Stimulated activated CD8-positive, alpha-beta memory T cell treated with anti-CD3 and anti-CD28 coated beads, Interleukin-15, amount 100 ng/mL, for 24 hours (primary cell): ENCODE measurements around the gene LAMA5.

ENCODE experiments used
- DNase-seq: peaks from one replicate; pipeline ENCODE4 v3.0.0-alpha.2; 2020; ENCODE audit warnings: low read depth

Gene LAMA5

DNA sequence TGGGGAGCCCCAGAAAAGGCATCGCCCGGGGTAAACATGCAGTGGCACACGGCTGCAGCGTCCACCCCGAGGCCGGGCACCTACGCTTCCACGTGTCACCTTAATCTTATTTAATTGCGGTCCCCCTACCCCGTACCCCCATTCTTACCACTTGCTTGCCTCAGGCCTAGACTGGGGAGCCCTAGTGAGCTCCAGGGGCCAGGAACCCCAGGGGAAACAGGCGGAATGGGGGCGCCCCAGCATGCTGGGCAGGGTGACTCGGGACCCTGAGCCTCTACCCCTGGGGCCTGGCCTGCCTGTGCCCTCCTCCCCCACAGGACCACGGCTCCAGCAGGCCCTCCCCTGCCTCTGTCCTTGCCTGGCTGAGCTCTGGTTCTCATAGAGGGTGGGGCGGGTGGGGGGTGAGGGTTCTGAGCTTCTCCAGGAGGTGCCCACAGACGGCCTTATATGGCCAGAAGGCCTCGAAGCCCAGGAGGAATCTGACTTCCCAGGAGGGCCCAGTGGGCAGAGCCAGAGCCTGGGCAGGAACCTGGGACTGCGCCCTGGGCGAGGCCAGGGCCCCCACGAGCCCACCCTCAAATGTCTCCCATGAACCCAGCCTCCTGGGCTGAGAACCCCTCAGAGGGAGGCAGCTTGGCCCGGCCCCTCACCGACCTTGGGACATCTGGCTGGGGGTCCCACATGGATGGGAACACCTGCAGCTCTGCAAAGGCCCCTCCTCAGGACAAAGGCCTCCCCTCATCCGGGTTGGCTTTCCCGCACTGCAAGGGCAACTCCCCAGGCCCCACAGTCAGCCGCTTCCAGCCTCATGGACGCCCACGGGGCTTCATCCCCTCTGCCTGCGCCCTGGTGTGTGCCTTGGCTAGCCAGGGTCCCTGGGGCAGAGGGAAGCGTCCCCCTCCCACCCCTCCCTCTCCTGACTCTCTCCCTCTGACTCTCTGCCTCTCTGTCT lies 5.2 kb upstream of the LAMA5 start:
- no peak for DNase-seq

DNA sequence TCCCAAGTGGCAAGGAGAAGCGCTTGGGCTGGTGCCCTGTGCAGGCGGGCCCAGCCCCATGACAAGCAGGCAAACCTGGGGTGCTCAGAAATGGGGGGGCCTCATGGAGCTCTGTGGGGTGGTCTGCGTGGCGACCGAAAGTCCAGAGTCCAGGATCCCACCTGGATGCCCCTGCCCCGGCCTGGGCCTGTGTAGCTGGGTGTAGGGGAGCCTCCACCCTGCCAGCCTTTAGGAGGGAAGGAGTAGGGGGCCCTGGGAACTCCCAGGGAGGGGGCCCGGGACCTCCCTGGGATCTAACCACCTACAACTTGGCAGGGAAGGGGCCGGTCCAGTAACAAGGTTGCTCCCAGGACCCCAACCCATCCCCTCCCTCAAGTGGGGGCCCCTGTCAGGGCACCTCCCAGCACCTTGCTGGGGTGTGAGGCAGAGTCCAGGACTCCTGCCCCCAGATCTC lies 4.5 kb upstream of the LAMA5 start:
- DNase-seq: no peak

DNA sequence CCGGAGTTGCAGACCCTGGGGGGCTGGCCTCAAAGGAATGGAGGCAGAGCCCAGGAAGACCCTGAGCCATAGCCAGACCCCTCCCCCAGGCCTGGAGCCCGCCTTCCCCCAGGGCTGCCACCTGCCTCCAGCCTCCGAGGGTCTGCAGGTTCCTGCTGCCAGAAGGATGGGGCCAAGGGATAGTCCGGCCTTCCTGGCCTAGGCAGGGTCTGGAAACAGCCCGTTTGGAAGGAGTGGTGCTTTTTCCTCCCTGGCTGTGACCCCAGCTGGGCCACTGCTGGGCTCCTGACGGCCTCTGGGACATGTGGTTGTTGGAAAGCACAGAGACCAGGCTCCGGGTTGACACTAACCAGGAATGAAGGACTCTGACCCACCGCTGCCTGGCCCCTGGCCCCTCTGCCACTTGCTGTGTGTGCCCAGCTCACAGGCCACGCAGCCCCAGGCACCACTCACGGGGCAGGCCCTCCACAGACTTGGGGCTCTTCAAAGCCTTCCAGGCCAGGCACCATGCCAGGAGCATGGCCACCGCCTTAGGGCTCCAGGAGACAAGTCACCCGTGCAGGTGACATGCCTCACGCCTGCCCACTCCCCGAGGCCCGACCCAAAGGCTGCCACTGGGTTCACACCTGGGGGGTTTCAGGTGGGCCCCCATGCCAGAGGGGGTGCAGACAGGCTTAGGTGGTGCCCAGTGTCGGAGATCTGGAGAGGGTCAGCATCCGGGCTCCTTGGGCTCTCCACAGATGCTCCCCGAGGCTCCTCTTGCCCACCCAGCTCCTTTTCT lies 3.9 kb upstream of the LAMA5 start:
- DNase-seq: no peak

DNA sequence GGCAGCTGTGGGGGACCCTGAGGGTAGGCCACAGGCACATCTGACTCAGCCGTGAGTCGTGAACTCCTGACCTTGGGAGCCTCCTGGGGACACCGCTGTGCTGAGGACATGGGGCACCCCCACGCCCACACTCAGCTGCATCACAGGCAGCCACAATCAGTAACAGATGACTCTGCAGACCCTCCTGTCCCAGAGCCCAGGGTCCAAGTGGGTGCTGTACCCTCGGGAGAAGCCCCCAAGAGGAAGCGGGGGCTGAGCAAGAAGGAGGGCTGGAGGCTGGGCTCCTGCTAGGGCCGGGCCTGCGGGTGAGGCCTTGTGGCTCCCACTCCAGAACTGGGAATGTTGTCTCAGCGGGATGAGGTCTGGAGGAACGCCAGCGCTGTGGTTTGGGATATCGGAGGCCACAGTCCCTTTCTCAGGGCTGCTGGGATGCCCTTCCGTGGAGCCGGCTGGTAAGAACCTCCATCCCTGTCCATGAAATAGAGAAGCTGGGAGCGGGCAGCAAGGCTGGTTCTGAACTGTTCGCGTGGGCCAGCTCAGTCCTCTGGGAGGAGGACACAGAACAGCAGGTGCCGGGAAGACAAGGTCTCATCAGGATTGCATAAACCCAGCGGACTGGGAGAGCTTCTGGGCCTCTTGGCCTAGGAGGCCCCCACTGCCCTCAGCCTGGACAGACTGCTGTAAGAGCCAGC lies 3.1 kb upstream of the LAMA5 start:
- DNase-seq: no peak

DNA sequence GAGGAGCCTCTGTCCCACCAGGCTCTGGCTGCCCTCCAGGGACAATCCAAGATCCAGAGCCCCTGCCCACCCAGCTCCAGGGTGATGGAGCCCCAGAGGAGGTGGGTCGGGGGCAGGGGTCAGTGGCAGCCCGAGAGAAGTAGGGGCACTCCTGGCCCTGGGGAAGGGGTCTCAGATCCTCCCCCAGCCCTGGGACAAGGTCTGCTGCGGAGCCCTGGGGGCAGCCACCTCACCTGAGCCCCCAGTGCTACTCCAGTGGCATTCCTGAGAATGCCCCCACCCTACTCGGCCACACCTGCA lies 2.7 kb upstream of the LAMA5 start:
- DNase-seq: no peak

DNA sequence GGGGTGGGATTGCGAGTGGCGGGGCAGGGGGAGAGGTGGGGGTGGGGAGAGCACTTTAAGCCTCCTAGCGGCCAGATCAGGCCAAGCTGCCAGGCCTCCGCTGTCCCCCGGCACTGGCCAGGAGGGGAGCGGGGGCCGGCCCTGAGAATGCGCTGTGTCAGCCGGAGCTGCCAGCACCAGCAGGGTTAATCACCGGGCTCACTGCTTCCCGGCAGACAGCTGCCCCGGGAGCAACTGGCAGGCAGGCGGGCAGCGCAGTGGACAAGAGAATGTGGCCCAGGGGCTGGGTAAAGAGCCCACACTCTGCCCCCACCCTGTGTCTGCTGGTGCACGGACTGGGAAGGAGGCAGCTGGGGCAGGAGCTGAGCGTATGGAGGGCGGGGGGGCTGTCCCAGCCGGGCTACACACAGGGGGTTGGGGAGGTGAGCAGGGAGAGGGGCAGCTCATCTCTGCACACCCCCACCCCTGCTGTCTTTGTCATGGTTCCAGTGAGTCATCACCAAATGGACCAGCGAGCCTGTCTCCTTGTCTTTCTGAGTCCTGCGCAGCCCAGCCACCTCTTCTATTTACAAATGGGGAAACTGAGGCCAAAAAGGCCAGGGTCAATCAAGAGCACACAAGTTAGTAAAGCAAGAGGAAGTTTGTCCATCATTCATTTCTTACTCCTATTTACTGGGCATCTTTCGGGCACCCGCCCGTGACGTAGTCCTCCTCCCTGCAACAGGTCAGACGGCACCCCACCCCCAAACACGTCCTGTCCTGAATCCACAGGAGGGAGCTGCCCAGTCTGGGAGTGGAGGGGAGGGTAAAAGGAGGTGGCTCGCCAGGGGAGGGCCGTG lies 2.1 kb upstream of the LAMA5 start:
- no peak for DNase-seq

DNA sequence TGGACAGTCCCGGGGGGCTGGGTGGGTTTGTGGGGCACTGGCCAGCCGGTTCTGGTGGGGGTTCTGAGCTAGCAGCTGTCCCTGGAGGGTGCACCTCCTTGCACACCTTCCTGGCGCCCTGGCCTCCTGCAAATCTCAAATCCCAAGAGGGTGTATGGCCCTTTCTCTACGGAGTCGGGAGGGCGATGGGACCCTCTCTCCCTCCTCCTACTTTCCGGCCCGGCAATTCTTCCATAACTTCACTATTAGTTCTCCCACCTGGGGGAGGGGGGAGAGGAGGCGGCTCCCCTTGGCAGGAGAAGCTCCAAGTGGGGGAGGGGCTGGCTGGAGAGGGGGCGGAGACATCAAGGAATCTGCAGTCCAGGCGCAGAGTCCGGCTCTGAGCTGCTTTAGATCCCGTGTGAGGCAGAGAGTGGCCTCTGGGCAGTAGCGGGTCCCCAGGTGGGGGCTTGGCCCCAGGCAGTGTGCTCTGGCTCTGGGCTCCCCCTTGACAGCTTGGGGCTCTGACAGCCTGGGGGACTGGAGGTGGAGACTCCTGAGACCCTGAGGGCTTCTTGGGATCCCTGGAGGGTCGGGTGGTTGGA lies 1.4 kb upstream of the LAMA5 start:
- DNase-seq: no peak

DNA sequence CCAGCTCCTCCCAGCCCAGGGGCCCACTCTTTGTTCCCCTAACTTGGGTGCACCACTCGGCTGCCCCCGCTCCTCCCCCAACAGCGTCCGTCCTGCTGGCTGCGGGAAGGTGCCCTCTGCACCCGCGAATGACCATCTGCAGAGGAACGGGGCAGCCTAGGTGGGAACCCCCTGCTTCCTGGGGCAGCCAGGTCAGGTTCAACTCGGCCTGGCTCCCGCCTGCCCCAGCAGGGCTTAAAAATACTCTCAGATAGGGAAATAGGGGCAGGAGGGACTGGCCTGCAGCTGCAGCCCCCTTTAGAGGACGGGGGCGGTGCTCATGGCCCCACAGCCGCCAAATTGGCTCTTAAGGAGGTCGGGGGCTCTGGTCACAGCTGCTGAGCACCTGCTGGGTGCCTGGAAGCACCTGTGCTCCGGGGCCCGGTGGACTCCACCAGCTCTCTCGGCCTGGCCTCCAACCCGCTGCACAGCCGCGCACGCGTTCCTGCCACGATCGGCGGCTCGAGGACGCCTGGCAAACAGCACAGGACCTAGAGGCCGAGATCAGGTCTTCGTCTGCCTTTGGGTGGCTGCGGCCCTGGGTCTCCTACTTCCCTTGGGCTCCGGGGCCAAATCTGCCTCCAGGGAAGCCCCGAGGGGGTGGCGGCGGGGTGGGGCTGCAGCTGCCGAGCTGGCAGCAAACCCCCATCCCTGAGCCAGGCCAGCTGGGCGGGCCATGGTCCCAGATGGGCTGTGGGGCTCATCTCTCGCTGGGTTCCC lies 700 bp upstream of the LAMA5 start:
- DNase-seq: no peak

DNA sequence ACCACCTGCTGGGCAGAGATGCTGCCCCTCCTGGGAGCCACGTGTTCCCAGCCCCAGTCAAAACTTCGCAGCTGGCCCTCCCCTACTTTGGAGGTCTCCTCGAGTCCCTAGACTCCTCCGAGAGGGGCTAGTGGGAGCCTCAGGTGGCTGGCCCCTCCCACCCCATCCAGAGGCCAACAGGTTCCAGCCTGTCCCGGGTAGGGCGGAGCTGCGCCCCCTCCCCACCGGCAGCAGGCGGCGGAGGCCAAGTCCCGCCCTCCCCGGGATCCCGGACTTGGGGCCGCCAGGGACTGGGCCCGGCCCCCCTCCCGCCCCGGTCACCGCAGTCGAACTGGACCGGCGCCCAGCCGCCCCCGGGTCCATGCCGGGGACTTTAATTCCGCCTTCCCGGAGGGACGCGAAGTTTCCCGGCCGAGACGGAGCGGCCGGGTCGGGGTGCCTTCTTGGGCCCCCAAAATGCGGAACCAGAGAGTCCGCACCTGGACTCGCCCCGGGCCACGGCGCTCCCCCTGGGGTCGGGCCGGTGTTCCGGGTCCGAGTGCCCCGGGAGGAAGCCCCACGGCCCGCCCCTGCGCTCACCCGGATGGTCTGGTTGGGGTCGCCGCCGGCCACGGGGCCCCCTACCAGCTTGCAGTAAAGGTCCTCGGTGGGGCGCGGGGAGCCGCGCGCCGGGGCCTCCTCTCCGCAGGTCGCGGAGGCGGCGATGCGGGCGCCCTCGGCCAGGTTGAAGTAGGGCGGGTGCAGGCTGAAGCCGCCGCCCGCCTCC lies 559 bp downstream of the LAMA5 start:
- no peak for DNase-seq

DNA sequence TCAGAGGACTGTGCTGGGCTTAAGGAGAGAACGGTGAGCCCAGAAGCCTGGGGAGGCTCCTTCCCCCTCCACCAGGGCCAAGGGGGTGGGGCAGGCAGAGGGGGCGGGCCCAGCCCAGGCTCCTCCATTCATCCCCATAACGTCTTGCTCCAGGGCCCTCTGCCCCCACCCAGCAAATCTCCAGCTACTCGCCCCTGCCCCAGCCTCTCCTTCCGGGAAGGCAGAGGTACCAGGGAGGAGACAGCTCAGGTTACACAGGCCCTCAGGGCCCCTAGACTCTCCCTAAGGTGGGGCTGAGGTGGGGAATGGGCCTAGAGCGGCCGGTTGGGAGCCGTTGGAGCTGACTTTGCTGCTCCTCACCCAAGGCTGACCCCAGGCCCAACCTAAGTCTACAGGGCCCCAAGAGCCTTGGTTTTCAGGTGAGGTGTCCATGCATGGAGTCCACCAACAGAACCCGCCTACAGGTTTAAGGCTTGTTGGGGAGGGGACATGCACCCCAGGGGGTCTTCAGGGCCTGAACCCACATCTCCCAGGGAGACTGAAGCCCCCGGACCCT lies 1.2 kb downstream of the LAMA5 start:
- no peak for DNase-seq

DNA sequence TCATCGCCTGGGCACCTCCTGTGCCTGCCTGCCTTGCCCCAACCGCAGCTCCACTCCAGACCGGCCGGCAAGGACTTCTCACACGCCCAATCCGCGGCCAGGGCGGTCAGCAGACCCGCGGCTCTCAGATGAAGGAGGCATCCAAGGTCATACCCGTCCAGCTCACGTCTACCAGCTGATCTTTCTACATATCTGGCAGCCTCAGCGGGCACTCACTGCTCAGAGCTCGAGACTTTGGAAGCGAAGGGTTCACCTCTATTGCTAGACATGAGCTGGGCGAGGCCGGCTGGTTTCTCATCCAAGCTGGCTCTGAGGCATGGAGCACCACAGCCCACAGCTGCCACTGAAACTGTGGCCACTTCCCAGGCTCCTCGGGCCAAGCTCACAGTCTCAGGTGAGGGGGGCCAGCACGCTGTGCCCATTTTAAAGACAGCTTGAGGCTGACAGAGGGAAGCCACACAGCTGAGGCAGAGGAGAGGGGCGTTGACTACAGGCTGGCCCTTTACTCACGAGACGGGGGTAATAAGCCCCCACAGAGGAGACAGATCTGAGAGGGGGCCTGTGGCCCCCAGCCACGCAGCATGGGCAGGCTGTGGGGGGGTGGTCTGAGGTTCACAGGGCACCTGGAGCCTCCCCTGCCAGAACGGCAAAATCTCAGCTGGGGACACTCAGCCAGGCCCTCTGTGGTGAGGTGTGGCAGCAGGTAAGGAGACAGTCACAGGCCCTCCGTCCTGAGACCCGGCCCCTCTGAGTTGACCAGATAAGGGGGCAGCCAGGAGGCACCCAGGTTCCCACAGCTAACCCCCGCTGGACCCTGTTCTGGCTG lies 2.0 kb downstream of the LAMA5 start:
- DNase-seq: no peak

DNA sequence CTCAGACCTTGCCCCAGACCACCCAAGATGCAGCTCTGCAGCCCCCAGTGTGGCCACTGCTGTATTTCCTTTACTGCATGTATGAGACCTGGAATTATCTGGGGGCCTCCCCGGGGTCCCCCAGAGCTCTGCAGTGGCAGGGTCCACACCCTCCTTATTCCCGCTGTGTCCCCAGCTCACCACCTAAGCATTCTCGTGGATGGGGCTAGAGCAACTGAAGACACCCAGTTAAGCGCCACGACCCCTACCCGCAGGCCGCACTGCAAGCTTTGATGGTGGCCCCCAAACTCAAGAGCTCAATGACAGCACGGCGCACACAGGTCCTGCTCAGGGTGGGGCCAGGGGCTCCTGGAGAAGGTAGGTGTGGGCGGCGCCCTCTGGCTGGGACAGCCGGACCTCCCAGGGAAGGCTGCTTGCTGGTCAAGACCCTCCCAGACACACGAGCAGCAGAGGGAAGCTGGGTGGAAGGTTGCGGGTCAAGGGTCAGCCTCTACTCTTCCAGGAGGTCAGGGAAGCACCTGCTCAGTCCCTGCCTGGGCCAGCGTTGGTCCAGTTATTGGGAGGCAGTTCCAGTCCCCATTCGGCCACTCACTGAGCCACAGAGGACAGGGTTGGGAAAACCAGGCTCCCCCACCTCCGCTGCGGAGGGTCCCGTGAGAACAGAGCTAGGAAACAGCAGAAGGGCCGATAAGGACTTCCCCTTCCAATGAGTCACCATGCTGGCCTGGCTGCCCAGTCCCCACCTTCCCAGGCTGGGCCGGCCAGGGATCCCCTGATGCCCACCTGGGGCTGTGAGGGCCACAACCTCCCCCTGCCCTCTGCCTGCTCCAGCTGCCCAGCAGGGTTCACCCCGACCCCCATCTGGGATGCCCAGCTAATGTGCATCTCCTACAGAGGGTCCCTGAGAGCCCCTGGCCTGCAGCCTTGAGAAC lies 2.9 kb downstream of the LAMA5 start:
- DNase-seq: no peak

DNA sequence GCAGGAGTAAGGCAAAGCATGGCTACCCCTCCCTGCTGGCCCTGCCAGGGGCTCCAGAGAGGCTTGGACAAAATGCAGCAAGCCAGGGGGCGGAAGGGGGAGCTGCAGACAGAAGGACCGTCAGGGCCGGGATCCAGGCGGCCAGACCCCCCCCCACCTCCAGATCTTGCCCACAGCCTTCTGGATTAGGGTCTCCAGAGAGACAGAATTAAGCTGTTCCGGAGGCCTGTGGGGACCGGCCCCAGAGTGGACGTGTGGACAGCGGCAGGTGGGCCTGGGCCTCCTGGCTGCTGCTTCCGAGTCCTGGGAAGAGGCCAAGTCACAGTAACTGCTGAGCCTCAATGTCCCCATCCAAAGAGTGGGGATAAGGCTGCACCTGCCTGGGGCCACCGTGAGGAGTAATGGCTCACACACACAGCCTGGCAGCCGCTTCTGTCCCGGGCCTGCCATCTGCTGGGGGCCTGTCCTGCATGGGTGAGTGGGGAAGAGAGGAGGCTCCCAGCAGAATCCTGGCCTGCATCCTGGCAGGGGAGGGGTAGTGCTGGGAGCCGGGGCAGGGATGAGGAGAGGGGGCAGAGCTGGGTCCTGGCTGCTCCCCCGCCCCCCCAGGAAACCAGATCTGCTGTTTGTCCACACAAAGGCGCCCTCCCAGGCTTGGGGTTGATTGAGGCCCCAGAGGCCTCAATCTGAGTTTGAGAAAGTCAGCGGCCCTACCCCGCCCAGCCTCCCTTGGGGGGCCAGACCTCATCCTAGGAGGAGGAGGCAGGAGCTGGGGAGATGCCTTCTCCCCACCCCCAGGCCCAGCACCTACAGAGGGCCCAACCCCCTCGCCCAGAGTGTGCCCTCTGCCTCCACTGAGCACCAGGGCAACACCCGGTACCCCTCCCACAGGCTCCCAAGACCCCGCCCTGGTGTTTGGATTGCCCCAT lies 3.9 kb downstream of the LAMA5 start:
- DNase-seq: no peak

DNA sequence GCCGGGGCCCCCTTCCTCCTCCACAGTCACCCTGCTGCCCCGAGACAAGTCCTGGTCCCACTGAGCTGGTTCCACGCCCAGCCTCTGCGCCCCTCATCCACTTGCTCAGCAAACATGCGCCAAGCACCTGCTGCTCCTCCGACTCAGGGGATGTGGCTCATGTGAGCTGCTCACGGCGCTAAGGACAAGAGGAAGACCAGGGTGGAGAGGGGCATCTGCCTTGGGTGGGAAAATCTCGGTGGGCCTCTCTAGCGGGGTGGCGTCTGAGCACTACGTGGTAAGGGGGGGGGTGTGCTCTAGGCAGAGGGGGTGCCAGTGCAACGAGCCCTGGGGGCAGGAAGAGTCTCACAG lies 4.5 kb downstream of the LAMA5 start:
- DNase-seq: no peak

DNA sequence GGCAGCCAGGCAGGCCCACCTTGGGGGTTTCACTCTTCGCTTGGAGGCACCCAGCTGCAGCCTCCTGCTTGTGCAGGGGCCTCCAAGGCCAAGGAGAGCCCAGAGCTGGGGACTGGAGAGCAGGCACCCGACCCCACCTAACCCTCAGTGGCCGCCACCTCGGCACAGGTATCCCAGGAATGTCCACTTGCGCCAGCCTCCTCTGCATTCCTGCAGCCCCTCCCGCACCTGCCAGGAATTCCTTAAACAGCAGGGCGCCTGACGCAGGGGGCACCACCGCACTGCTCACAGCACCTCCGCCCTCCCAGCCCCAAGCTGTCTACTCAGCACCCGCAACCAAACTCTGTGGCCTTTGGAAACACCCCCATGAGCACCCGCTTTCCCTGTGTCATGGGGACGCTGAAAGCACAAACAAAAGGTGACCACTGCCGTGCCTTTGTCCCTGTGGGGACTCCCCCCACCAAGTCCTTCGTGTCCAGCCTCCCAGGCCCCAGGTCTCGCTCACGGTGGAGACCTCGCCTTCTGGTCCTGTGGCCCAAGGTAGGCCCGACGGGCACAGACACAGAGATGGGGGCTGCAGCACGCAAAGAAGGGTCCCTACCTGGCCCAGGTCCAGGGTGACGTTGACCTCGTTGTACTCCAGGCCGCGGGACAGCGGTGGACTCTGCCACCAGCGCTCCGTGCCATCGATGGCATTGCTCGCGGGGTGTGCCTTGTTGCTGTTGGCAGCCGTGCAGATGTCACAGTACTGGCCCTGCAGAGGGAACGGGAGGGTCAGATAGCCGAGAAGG lies 5.1 kb downstream of the LAMA5 start:
- no peak for DNase-seq
